SJSA1 (cell line): ENCODE measurements around the gene IPO13. TPM values are rescaled to one million over a fixed set of nuclear protein-coding genes. Genes with fewer than 3 reads are reported as not detected.

Experiments used
- DNase-seq, 2 experiments: peaks; one replicate each; pipeline ENCODE4 v3.0.0-alpha.2; 2015 to 2020; ENCODE audit warnings: low spot score in 2 of 2, low read depth in 1 of 2
- H3K27ac ChIP-seq: fragments of 250-450 bp; sonication (Bioruptor Pico); 2 replicates; pipeline ENCODE4 v1.5.1; 2020; ENCODE audit warnings: mild to moderate bottlenecking, moderate library complexity
- H3K27me3 ChIP-seq: fragments of 250-450 bp; sonication (Bioruptor Pico); replicated peaks from 2 replicates; pipeline ENCODE4 v1.5.1; 2020; ENCODE audit warnings: mild to moderate bottlenecking, moderate library complexity
- H3K36me3 ChIP-seq: fragments of 250-450 bp; sonication (Bioruptor Pico); 2 replicates; pipeline ENCODE4 v1.5.1; 2020; ENCODE audit warnings: mild to moderate bottlenecking
- H3K4me1 ChIP-seq: fragments of 250-450 bp; sonication (Bioruptor Pico); replicated peaks from 2 replicates; pipeline ENCODE4 v1.6.1; 2021; ENCODE audit warnings: mild to moderate bottlenecking
- H3K4me3 ChIP-seq: fragments of 250-450 bp; sonication (Bioruptor Pico); 2 replicates; pipeline ENCODE4 v1.5.1; 2020; ENCODE audit warnings: mild to moderate bottlenecking
- H3K9me3 ChIP-seq: fragments of 250-450 bp; sonication (Bioruptor Pico); replicated peaks from 2 replicates; pipeline ENCODE4 v1.5.1; 2020; ENCODE audit warnings: mild to moderate bottlenecking
- total RNA-seq: library from RNA; depleted of rRNA; stranded (reverse); fragments of >200 nt; shearing (Covaris generic); gene quantifications from 2 replicates; pipeline ENCODE4 v1.2.3, GENCODE V29; 2014; rRNA removed

Gene IPO13
- total RNA-seq, 1 experiment from 2014 or later, result 25.8 TPM

GRCh38 chr1:44015206-44015605 is 68.5 kb downstream of the IPO13 start:
- Histone ChIP-seq H3K27ac (no peak overlapping the region), H3K27me3 (no peaks in the 10 kb centered on the region), H3K4me1 (no peaks in the 10 kb centered on the region), H3K9me3 (no peaks in the 10 kb centered on the region), H3K4me3 (no peak overlapping the region), H3K36me3 (no peaks in the 10 kb centered on the region)
- no peak for DNase-seq

- Histone ChIP-seq H3K36me3 (no peaks in the 10 kb centered on the region), H3K4me1 (no peaks in the 10 kb centered on the region), H3K27ac (no peak overlapping the region), H3K9me3 (no peaks in the 10 kb centered on the region), H3K4me3 (no peak overlapping the region), H3K27me3 (no peaks in the 10 kb centered on the region)
- DNase-seq, result no peak
Observed at GRCh38 chr1:44016041-44016889, 69.5 kb downstream of the IPO13 start.

GRCh38 chr1:44016890-44017400 is 70.2 kb downstream of the IPO13 start:
- no peaks in the 10 kb centered on the region for H3K27me3 ChIP-seq
- no peaks in the 10 kb centered on the region for H3K36me3 ChIP-seq
- no peak overlapping the region for H3K27ac ChIP-seq
- H3K4me1 ChIP-seq, result no peaks in the 10 kb centered on the region
- H3K9me3 ChIP-seq, result no peaks in the 10 kb centered on the region
- no peak overlapping the region for H3K4me3 ChIP-seq
- DNase-seq, result no peak

Other genes starting within 250 kb of the IPO13 start
- gene ST3GAL3, start 239.4 kb upstream of the IPO13 start, total RNA-seq, result 18.7 and 25.0 TPM in 2 replicates
- gene ARTN, start 13.1 kb upstream of the IPO13 start, total RNA-seq, result not detected in 2 replicates
- gene DPH2, start 23.1 kb downstream of the IPO13 start, total RNA-seq, result 20.3 and 50.3 TPM in 2 replicates
- 154 and 235 TPM in 2 replicates for gene ATP6V0B, start 28.0 kb downstream of the IPO13 start, total RNA-seq
- 70.2 and 81.8 TPM in 2 replicates for gene B4GALT2, start 32.3 kb downstream of the IPO13 start, total RNA-seq
- gene CCDC24, start 44.6 kb downstream of the IPO13 start, total RNA-seq, result 1.7 and 4.1 TPM in 2 replicates
- gene SLC6A9, start 84.5 kb downstream of the IPO13 start, total RNA-seq, result 0.66 and 1.4 TPM in 2 replicates
- not detected in 2 replicates for gene KLF17, start 171.9 kb downstream of the IPO13 start, total RNA-seq
- gene KLF18, start 194.7 kb downstream of the IPO13 start, total RNA-seq, result not detected in 2 replicates